K562 (cell line): ENCODE results near the gene S100G. TPM values are rescaled to one million over a fixed set of nuclear protein-coding genes. Genes with fewer than 3 reads are reported as not detected.

Experiments
- CEBPB ChIP-seq: fragments of 450-650 bp; IDR thresholded peaks from 2 replicates; pipeline ENCODE4 v1.6.1; 2016; ENCODE audit warnings: missing genetic modification characterization, missing compliant biosample characterization
- FOXJ3 ChIP-seq: sonication (generic); formaldehyde crosslinking; IDR thresholded peaks from 2 replicates; pipeline ENCODE4 v1.4.0; 2020; ENCODE audit warnings: mild to moderate bottlenecking, missing genetic modification reagents
- LARP7 ChIP-seq: fragments of 450-650 bp; IDR thresholded peaks from 2 replicates; pipeline ENCODE4 v1.6.1; 2016
- NFIC ChIP-seq: fragments of 450-650 bp; IDR thresholded peaks from 2 replicates; pipeline ENCODE4 v1.6.1; 2017; ENCODE audit warnings: mild to moderate bottlenecking, inconsistent platforms
- POLR2B ChIP-seq: fragments of 450-650 bp; IDR thresholded peaks from 2 replicates; pipeline ENCODE4 v1.6.1; 2018; ENCODE audit warnings: low read depth; ENCODE audit not compliant: partially characterized antibody
- TAF15 ChIP-seq: fragments of 200-400 bp; formaldehyde crosslinking; IDR thresholded peaks from 2 replicates; pipeline ENCODE4 v1.6.1; 2017; ENCODE audit warnings: mild to moderate bottlenecking, low read depth, low read length, moderate library complexity
- ZBTB7A ChIP-seq: IDR thresholded peaks from 2 replicates; pipeline ENCODE4 v1.6.1; 2011; ENCODE audit warnings: low read depth, mild to moderate bottlenecking, low read length, moderate library complexity, borderline replicate concordance; ENCODE audit not compliant: control insufficient read depth
- ZFPM2 ChIP-seq: fragments of 250-450 bp; sonication (Bioruptor Pico); IDR thresholded peaks from 2 replicates; pipeline ENCODE4 v1.5.1; 2022; ENCODE audit warnings: mild to moderate bottlenecking
- ZNF57 ChIP-seq: fragments of 450-650 bp; formaldehyde crosslinking; IDR thresholded peaks from 2 replicates; pipeline ENCODE4 v1.4.0; 2020; ENCODE audit warnings: mild to moderate bottlenecking, moderate library complexity
- polyA plus RNA-seq, 8 experiments: library from polyadenylated mRNA; depleted of rRNA in 4 of 8; stranded (reverse) in 5 of 8; unstranded in 3 of 8; fragments of >200 nt; fragmentation: Nextera tagmentation in 2 of 8; fragmentation: Illumina TruSeq in 1 of 8; extraction: Ambion mirVana in 2 of 8; extraction: Trizol in 1 of 8; gene quantifications; 2 replicates each; pipeline versions ENCODE4 v1.2.1 to v1.2.3, GENCODE V29; 2011 to 2014; ENCODE audit warnings: inconsistent platforms in 1 of 8, missing spikeins in 1 of 8
- total RNA-seq, 7 experiments: library from RNA; depleted of rRNA in 6 of 7; stranded (reverse); fragments of >200 nt in 6 of 7; fragmentation: Illumina TruSeq in 2 of 7; extraction: Trizol in 2 of 7; gene quantifications; 2 replicates each; pipeline versions ENCODE4 v1.2.1 to v1.2.3, GENCODE V29; 2011 to 2021; ENCODE audit warnings: low replicate concordance in 1 of 7
- TF ChIP-seq, protein P1 (sequence below), 2 experiments: fragments of 450-650 bp in 1 of 2; sonication (generic) in 1 of 2; formaldehyde crosslinking in 1 of 2; IDR thresholded peaks in 1 of 2; conservative IDR thresholded peaks in 1 of 2; 2 replicates each; pipeline versions ENCODE4 v1.6.1 to v1.8.1; 2016 to 2023; ENCODE audit warnings: mild to moderate bottlenecking in 2 of 2, moderate library complexity in 2 of 2, inconsistent platforms in 1 of 2, missing genetic modification reagents in 1 of 2
- TF ChIP-seq, protein P2 (sequence below), 2 experiments: fragments of 450-650 bp; IDR thresholded peaks; 2 replicates each; pipeline ENCODE4 v1.6.1; 2018; ENCODE audit warnings: mild to moderate bottlenecking in 2 of 2, low read depth in 1 of 2; ENCODE audit not compliant: partially characterized antibody in 2 of 2
- TF ChIP-seq, protein P3 (sequence below): sonication (generic); formaldehyde crosslinking; IDR thresholded peaks from 2 replicates; pipeline ENCODE4 v1.8.1; 2023; ENCODE audit warnings: mild to moderate bottlenecking, missing genetic modification reagents, moderate library complexity
- TF ChIP-seq, protein P4 (sequence below): fragments of 150-350 bp; conservative IDR thresholded peaks from 2 replicates; pipeline ENCODE4 v1.6.1; 2014; ENCODE audit warnings: low read length
- TF ChIP-seq, protein P5 (sequence below): fragments of 450-650 bp; formaldehyde crosslinking; IDR thresholded peaks from 2 replicates; pipeline ENCODE4 v1.4.0; 2020; ENCODE audit warnings: mild to moderate bottlenecking, moderate library complexity
- TF ChIP-seq, protein P6 (sequence below), 2 experiments: fragments of 200-800 bp in 1 of 2; sonication (Bioruptor generic) in 1 of 2; sonication (generic) in 1 of 2; formaldehyde crosslinking in 1 of 2; IDR thresholded peaks in 1 of 2; conservative IDR thresholded peaks in 1 of 2; 2 replicates each; pipeline versions ENCODE4 v1.5.0 to v1.6.1; 2016 to 2020; ENCODE audit warnings: missing compliant biosample characterization in 1 of 2, missing genetic modification characterization in 1 of 2, missing genetic modification reagents in 1 of 2

Gene S100G
- total and polyA plus RNA-seq, 9 of the 15 experiments (the other 6 are each of a cell fraction or from before 2014, with no cell fraction given), result not detected

DNA sequence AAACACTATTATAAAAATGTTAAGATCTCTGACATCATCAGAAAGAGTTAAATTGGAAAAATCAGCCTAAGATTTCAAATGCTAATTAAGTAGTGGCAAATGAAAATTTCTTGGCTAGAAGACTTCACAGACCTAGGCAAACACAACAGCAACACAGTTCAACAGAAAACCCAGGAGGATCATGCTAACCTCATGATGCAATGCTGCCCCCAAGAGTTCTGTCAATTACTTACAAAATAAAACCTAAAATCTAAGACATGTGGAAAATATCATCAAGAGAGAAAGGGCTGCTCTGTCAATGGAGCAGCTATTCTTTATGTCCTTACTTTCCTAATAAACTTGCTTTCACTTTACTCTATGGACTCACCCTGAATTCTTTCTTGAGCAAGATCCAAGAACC, 21.0 kb downstream of the S100G start (continued):
- TF ChIP-seq, protein P1, sequence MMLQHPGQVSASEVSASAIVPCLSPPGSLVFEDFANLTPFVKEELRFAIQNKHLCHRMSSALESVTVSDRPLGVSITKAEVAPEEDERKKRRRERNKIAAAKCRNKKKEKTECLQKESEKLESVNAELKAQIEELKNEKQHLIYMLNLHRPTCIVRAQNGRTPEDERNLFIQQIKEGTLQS (IDR thresholded peaks at IDR 0.05), result peak; percentile 61
- TF ChIP-seq, protein P1 (CRISPR knock-in tag; conservative IDR thresholded peaks at IDR 0.05), result no peak
- TF ChIP-seq, protein P2, sequence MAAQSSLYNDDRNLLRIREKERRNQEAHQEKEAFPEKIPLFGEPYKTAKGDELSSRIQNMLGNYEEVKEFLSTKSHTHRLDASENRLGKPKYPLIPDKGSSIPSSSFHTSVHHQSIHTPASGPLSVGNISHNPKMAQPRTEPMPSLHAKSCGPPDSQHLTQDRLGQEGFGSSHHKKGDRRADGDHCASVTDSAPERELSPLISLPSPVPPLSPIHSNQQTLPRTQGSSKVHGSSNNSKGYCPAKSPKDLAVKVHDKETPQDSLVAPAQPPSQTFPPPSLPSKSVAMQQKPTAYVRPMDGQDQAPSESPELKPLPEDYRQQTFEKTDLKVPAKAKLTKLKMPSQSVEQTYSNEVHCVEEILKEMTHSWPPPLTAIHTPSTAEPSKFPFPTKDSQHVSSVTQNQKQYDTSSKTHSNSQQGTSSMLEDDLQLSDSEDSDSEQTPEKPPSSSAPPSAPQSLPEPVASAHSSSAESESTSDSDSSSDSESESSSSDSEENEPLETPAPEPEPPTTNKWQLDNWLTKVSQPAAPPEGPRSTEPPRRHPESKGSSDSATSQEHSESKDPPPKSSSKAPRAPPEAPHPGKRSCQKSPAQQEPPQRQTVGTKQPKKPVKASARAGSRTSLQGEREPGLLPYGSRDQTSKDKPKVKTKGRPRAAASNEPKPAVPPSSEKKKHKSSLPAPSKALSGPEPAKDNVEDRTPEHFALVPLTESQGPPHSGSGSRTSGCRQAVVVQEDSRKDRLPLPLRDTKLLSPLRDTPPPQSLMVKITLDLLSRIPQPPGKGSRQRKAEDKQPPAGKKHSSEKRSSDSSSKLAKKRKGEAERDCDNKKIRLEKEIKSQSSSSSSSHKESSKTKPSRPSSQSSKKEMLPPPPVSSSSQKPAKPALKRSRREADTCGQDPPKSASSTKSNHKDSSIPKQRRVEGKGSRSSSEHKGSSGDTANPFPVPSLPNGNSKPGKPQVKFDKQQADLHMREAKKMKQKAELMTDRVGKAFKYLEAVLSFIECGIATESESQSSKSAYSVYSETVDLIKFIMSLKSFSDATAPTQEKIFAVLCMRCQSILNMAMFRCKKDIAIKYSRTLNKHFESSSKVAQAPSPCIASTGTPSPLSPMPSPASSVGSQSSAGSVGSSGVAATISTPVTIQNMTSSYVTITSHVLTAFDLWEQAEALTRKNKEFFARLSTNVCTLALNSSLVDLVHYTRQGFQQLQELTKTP (IDR thresholded peaks at IDR 0.05; ENCODE audit: low read depth in 1 of 2, partially characterized antibody in 2 of 2), result no peak
- TF ChIP-seq, protein P3, sequence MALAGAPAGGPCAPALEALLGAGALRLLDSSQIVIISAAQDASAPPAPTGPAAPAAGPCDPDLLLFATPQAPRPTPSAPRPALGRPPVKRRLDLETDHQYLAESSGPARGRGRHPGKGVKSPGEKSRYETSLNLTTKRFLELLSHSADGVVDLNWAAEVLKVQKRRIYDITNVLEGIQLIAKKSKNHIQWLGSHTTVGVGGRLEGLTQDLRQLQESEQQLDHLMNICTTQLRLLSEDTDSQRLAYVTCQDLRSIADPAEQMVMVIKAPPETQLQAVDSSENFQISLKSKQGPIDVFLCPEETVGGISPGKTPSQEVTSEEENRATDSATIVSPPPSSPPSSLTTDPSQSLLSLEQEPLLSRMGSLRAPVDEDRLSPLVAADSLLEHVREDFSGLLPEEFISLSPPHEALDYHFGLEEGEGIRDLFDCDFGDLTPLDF, result no peak
- TF ChIP-seq LARP7, result no peak
- TF ChIP-seq, protein P4, sequence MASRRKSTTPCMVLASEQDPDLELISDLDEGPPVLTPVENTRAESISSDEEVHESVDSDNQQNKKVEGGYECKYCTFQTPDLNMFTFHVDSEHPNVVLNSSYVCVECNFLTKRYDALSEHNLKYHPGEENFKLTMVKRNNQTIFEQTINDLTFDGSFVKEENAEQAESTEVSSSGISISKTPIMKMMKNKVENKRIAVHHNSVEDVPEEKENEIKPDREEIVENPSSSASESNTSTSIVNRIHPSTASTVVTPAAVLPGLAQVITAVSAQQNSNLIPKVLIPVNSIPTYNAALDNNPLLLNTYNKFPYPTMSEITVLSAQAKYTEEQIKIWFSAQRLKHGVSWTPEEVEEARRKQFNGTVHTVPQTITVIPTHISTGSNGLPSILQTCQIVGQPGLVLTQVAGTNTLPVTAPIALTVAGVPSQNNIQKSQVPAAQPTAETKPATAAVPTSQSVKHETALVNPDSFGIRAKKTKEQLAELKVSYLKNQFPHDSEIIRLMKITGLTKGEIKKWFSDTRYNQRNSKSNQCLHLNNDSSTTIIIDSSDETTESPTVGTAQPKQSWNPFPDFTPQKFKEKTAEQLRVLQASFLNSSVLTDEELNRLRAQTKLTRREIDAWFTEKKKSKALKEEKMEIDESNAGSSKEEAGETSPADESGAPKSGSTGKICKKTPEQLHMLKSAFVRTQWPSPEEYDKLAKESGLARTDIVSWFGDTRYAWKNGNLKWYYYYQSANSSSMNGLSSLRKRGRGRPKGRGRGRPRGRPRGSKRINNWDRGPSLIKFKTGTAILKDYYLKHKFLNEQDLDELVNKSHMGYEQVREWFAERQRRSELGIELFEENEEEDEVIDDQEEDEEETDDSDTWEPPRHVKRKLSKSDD, result no peak
- TF ChIP-seq, protein P5, sequence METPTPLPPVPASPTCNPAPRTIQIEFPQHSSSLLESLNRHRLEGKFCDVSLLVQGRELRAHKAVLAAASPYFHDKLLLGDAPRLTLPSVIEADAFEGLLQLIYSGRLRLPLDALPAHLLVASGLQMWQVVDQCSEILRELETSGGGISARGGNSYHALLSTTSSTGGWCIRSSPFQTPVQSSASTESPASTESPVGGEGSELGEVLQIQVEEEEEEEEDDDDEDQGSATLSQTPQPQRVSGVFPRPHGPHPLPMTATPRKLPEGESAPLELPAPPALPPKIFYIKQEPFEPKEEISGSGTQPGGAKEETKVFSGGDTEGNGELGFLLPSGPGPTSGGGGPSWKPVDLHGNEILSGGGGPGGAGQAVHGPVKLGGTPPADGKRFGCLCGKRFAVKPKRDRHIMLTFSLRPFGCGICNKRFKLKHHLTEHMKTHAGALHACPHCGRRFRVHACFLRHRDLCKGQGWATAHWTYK (CRISPR knock-in tag), result no peak
- no peak for TF ChIP-seq NFIC
- no peak for TF ChIP-seq TAF15
- TF ChIP-seq FOXJ3 (CRISPR knock-in tag), result no peak
- TF ChIP-seq ZBTB7A, result no peak
- TF ChIP-seq, protein P6, sequence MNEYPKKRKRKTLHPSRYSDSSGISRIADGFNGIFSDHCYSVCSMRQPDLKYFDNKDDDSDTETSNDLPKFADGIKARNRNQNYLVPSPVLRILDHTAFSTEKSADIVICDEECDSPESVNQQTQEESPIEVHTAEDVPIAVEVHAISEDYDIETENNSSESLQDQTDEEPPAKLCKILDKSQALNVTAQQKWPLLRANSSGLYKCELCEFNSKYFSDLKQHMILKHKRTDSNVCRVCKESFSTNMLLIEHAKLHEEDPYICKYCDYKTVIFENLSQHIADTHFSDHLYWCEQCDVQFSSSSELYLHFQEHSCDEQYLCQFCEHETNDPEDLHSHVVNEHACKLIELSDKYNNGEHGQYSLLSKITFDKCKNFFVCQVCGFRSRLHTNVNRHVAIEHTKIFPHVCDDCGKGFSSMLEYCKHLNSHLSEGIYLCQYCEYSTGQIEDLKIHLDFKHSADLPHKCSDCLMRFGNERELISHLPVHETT (CRISPR knock-in tag; conservative IDR thresholded peaks at IDR 0.05 in 1 of 2, IDR thresholded peaks at IDR 0.05 in 1 of 2), result no peak
- no peak for TF ChIP-seq ZFPM2 (CRISPR knock-in tag)
- TF ChIP-seq ZNF57 (CRISPR knock-in tag), result no peak
- no peak for TF ChIP-seq POLR2B
- peak; percentile 18; the same call in 1 of the 2 replicates for TF ChIP-seq CEBPB (tag)
